Gastrocnemius medialis (tissue), 4 donors: ENCODE data around the gene NR3C2.

Source experiments
- CTCF ChIP-seq, 5 experiments: fragments of 450-650 bp in 3 of 5; fragments of 200-600 bp in 2 of 5; sonication (generic) in 2 of 5; IDR thresholded peaks in 4 of 5; conservative IDR thresholded peaks in 1 of 5; 1 replicate in 4 of 5; 2 replicates in 1 of 5; pipeline ENCODE4 v1.5.1; 2016 to 2019; ENCODE audit warnings: antibody characterized with exemption in 5 of 5, mild to moderate bottlenecking in 3 of 5, moderate library complexity in 3 of 5
- POLR2A ChIP-seq, 2 donors: fragments of 450-650 bp; IDR thresholded peaks; one replicate each; pipeline ENCODE4 v1.6.1; 2017; ENCODE audit warnings: antibody characterized with exemption in 2 of 2, mild to moderate bottlenecking in 2 of 2, moderate library complexity in 2 of 2

- no peak for TF ChIP-seq POLR2A (IDR thresholded peaks at IDR 0.05)
- TF ChIP-seq CTCF (IDR thresholded peaks at IDR 0.05 in 4 of 5, conservative IDR thresholded peaks at IDR 0.05 in 1 of 5), result no peak
Measured at GRCh38 chr4:148051403-148051802, 390.8 kb downstream of the NR3C2 start.
